K562 (cell line): Measurements from ENCODE around the gene SLC6A13. TPM values are rescaled to one million over a fixed set of nuclear protein-coding genes. Genes with fewer than 3 reads are reported as not detected.

Source experiments
- ATAC-seq: fragments of 200-7000 bp; cut with Tn5 transposase; 3 replicates; pipeline ENCODE4 v1.9.1; 2020; ENCODE audit warnings: moderate library complexity
- BruUV-seq: library from RNA; stranded (reverse); fragments of 400-500 nt; replicated peaks from 2 replicates; lab custom pipeline; 2021; lab: Mats Ljungman, UMichigan
- CTCF ChIA-PET: fragments of 300-600 bp; formaldehyde crosslinking; extraction: SDS; loops from one replicate; lab custom pipeline; 2021; ENCODE audit warnings: low intra/inter-chr PET ratio; lab: Yijun Ruan, JAX
- POLR2A ChIA-PET: fragments of 300-600, 350-650 bp; sonication (Branson Sonifier 250); formaldehyde crosslinking; extraction: SDS; loops from one replicate; lab custom pipeline; 2021; ENCODE audit warnings: antibody characterized with exemption, inconsistent platforms; lab: Yijun Ruan, JAX
- DNase-seq, 4 experiments: peaks; one replicate each; pipeline versions ENCODE4 v3.0.0 to v3.0.0-alpha.2; 2011 to 2018; ENCODE audit warnings: low spot score in 3 of 4, mixed read lengths in 3 of 4; ENCODE audit errors: extremely low read depth in 1 of 4
- FAIRE-seq: peaks from 2 replicates; lab custom pipeline; 2011; peaks lifted over from hg19 to GRCh38; lab: Jason Lieb, UNC
- H2AFZ ChIP-seq: 2 replicates; pipeline ENCODE4 v1.6.0; 2011; ENCODE audit warnings: low read depth, low read length, control low read depth, inconsistent platforms
- H3K27ac ChIP-seq: fragments of 200-600 bp; 3 replicates; pipeline ENCODE4 v1.8.0; 2011; ENCODE audit warnings: low read depth, mild to moderate bottlenecking, control low read depth, inconsistent platforms, low read length, moderate library complexity, mixed read lengths; ENCODE audit errors: extremely low read depth
- H3K27me3 ChIP-seq, 2 experiments: fragments of 300-600 bp in 1 of 2; 2 replicates in 1 of 2; 3 replicates in 1 of 2; pipeline versions ENCODE4 v1.6.0 to v1.8.0; 2011; ENCODE audit warnings: inconsistent platforms in 2 of 2, low read length in 2 of 2, mild to moderate bottlenecking in 1 of 2, mixed read lengths in 1 of 2, moderate library complexity in 1 of 2; ENCODE audit not compliant: control insufficient read depth in 2 of 2, insufficient read depth in 2 of 2
- H3K36me3 ChIP-seq: fragments of 300-600 bp; 3 replicates; pipeline ENCODE4 v1.8.0; 2011; ENCODE audit warnings: mild to moderate bottlenecking, low read length, inconsistent platforms; ENCODE audit not compliant: control insufficient read depth, insufficient read depth
- H3K4me1 ChIP-seq, 2 experiments: fragments of 200-600 bp in 1 of 2; replicated peaks in 1 of 2; 2 replicates in 1 of 2; 3 replicates in 1 of 2; pipeline versions ENCODE4 v1.5.1 to v1.8.0; 2011; ENCODE audit warnings: inconsistent platforms in 2 of 2, low read length in 2 of 2, mild to moderate bottlenecking in 1 of 2, mixed read lengths in 1 of 2, moderate library complexity in 1 of 2; ENCODE audit not compliant: control insufficient read depth in 2 of 2, insufficient read depth in 2 of 2
- H3K4me2 ChIP-seq: 2 replicates; pipeline ENCODE4 v1.6.1; 2011; ENCODE audit warnings: low read length, control low read depth, inconsistent platforms, mixed read lengths; ENCODE audit not compliant: insufficient read depth
- H3K4me3 ChIP-seq: fragments of 200-600 bp; sonication (generic), shearing (Covaris generic); 2 replicates; pipeline ENCODE4 v1.5.1; 2016; ENCODE audit warnings: control low read depth, inconsistent platforms
- H3K79me2 ChIP-seq: fragments of 200-600 bp; 3 replicates; pipeline ENCODE4 v1.8.0; 2011; ENCODE audit warnings: low read length, inconsistent platforms; ENCODE audit not compliant: control insufficient read depth, insufficient read depth
- H3K9ac ChIP-seq, 2 experiments: 2 replicates each; pipeline versions ENCODE4 v1.6.0 to v1.6.1; 2011; ENCODE audit warnings: low read depth in 2 of 2, low read length in 2 of 2, control low read depth in 1 of 2, inconsistent platforms in 1 of 2, mild to moderate bottlenecking in 1 of 2, mixed read lengths in 1 of 2; ENCODE audit not compliant: insufficient read depth in 1 of 2
- H3K9me1 ChIP-seq: one replicate; pipeline ENCODE4 v1.6.0; 2011; ENCODE audit warnings: inconsistent platforms, mild to moderate bottlenecking, low read length, moderate library complexity; ENCODE audit not compliant: control insufficient read depth, insufficient read depth
- H3K9me3 ChIP-seq: replicated peaks from 2 replicates; pipeline ENCODE4 v1.5.1; 2011; ENCODE audit warnings: low read depth, low read length, inconsistent platforms; ENCODE audit not compliant: control insufficient read depth, insufficient read depth
- H4K20me1 ChIP-seq: replicated peaks from 2 replicates; pipeline ENCODE4 v1.6.1; 2011; ENCODE audit warnings: low read length, inconsistent platforms, mixed read lengths; ENCODE audit not compliant: control insufficient read depth, insufficient read depth
- CBX2 ChIP-seq: fragments of 200-600 bp; sonication (generic); IDR thresholded peaks from one replicate; pipeline ENCODE4 v1.6.1; 2012; ENCODE audit warnings: mild to moderate bottlenecking, low read length, inconsistent platforms; ENCODE audit not compliant: insufficient read depth, poor library complexity, severe bottlenecking
- ELF4 ChIP-seq: fragments of 450-650 bp; formaldehyde crosslinking; IDR thresholded peaks from 2 replicates; pipeline ENCODE4 v1.4.0; 2022; ENCODE audit warnings: missing genetic modification characterization
- ESRRB ChIP-seq: fragments of 250-450 bp; sonication (Bioruptor Pico); IDR thresholded peaks from 2 replicates; pipeline ENCODE4 v1.5.0; 2020; ENCODE audit warnings: mild to moderate bottlenecking, moderate library complexity, borderline replicate concordance
- ETV1 ChIP-seq: fragments of 450-650 bp; conservative IDR thresholded peaks from 2 replicates; pipeline ENCODE4 v1.6.1; 2016; ENCODE audit warnings: missing genetic modification characterization, control low read depth, low read depth, missing compliant biosample characterization
- MNT ChIP-seq, 2 experiments: fragments of 450-650 bp; conservative IDR thresholded peaks; 2 replicates each; pipeline ENCODE4 v1.6.1; 2017; ENCODE audit warnings: mild to moderate bottlenecking in 2 of 2, moderate library complexity in 2 of 2
- NFE2L1 ChIP-seq: fragments of 450-650 bp; IDR thresholded peaks from 2 replicates; pipeline ENCODE4 v1.6.1; 2016; ENCODE audit warnings: missing genetic modification characterization, low read depth, mild to moderate bottlenecking, missing compliant biosample characterization, moderate library complexity, borderline replicate concordance
- PHF20 ChIP-seq: fragments of 450-650 bp; IDR thresholded peaks from 2 replicates; pipeline ENCODE4 v1.6.1; 2018; ENCODE audit not compliant: partially characterized antibody
- RBM17 ChIP-seq: fragments of 200-400 bp; formaldehyde crosslinking; IDR thresholded peaks from 2 replicates; pipeline ENCODE4 v1.6.1; 2017; ENCODE audit warnings: low read depth, mild to moderate bottlenecking, low read length, borderline replicate concordance
- SIRT6 ChIP-seq: IDR thresholded peaks from one replicate; pipeline ENCODE4 v1.6.1; 2012; ENCODE audit warnings: low read depth, mild to moderate bottlenecking, control low read depth, inconsistent platforms, low read length, moderate library complexity
- TAF9B ChIP-seq: fragments of 450-650 bp; IDR thresholded peaks from 2 replicates; pipeline ENCODE4 v1.6.1; 2018; ENCODE audit warnings: mild to moderate bottlenecking; ENCODE audit not compliant: partially characterized antibody
- TCF7 ChIP-seq: sonication (generic); IDR thresholded peaks from 2 replicates; pipeline ENCODE4 v1.6.1; 2016; ENCODE audit warnings: antibody characterized with exemption, borderline replicate concordance
- ZNF12 ChIP-seq: sonication (generic); formaldehyde crosslinking; IDR thresholded peaks from 2 replicates; pipeline ENCODE4 v1.4.0; 2020; ENCODE audit warnings: mild to moderate bottlenecking, missing genetic modification reagents
- ZNF143 ChIP-seq: sonication (generic); formaldehyde crosslinking; IDR thresholded peaks from 2 replicates; pipeline ENCODE4 v1.9.0; 2022; ENCODE audit warnings: mild to moderate bottlenecking, missing genetic modification reagents
- WGBS: fragments of 100-300 bp; shearing (Covaris generic); methylation state at CpG from one replicate; pipeline ENCODE4 v1.1.6; 2016; ENCODE audit warnings: low coverage, mixed read lengths; ENCODE audit not compliant: insufficient coverage; ENCODE audit errors: missing lambda C conversion rate; 5-methylcytosine and 5-hydroxymethylcytosine counted together
- in situ Hi-C: fragments of 300-500 bp; cut with MboI; formaldehyde crosslinking; loops from 4 replicates; pipeline ENCODE4 v1.15.0; 2018; ENCODE audit warnings: inconsistent platforms, mixed read lengths
- intact Hi-C: fragments of 100-400 bp; cut with micrococcal nuclease; formaldehyde crosslinking; loops from 2 replicates; pipeline ENCODE4 v1.14.2; 2022
- polyA plus RNA-seq, 8 experiments: library from polyadenylated mRNA; depleted of rRNA in 4 of 8; stranded (reverse) in 5 of 8; unstranded in 3 of 8; fragments of >200 nt; fragmentation: Nextera tagmentation in 2 of 8; fragmentation: Illumina TruSeq in 1 of 8; extraction: Ambion mirVana in 2 of 8; extraction: Trizol in 1 of 8; gene quantifications; 2 replicates each; pipeline versions ENCODE4 v1.2.1 to v1.2.3, GENCODE V29; 2011 to 2014; ENCODE audit warnings: inconsistent platforms in 1 of 8, missing spikeins in 1 of 8
- total RNA-seq, 7 experiments: library from RNA; depleted of rRNA in 6 of 7; stranded (reverse); fragments of >200 nt in 6 of 7; fragmentation: Illumina TruSeq in 2 of 7; extraction: Trizol in 2 of 7; gene quantifications; 2 replicates each; pipeline versions ENCODE4 v1.2.1 to v1.2.3, GENCODE V29; 2011 to 2021; ENCODE audit warnings: low replicate concordance in 1 of 7

The SLC6A13 gene
- total and polyA plus RNA-seq, 9 of the 15 experiments (the other 6 are each of a cell fraction or from before 2014, with no cell fraction given): 0.06 to 0.33 (median 0.22) TPM; not detected in 4

- Histone ChIP-seq H3K36me3 (no peaks in the 10 kb centered on the region), H3K27me3 (peaks cover 2 to 75% of the 10 kb centered on the region in 2 experiments; a peak in 3 of 5 replicates), H3K4me3 (no peak overlapping the region), H4K20me1 (no peaks in the 10 kb centered on the region), H3K4me1 (peaks cover 0 to 30% of the 10 kb centered on the region in 2 experiments; a peak in 2 of 5 replicates), H3K9ac (no peak overlapping the region), H3K79me2 (no peaks in the 10 kb centered on the region), H3K9me3 (no peaks in the 10 kb centered on the region), H3K4me2 (no peak overlapping the region), H3K27ac (no peak overlapping the region), H2AFZ (no peak overlapping the region), H3K9me1 (no peaks in the 10 kb centered on the region)
- BruUV-seq: no TSS peak
- ATAC-seq: no peak
- FAIRE-seq: no peak
- TF ChIP-seq CBX2 (no peak), MNT (conservative IDR thresholded peaks at IDR 0.05) (no peak), ZNF143 (CRISPR knock-in tag) (no peak), TCF7 (no peak), ETV1 (tag) (no peak), ZNF12 (CRISPR knock-in tag) (no peak), RBM17 (no peak), NFE2L1 (tag) (no peak), PHF20 (no peak), TAF9B (no peak), ESRRB (CRISPR knock-in tag) (no peak), ELF4 (CRISPR knock-in tag) (no peak), SIRT6 (no peak)
- in situ Hi-C loops (no loop called here), intact Hi-C loops (no loop called here)
- POLR2A ChIA-PET: interaction anchor here (0.6 kb wide), 1 partner anchor 476 kb away, joined by 3 read pairs; no protein-coding TSS in a partner anchor
- 15% methylated on average over 17 of the region's 20 CpGs for WGBS
- no peak for DNase-seq
- CTCF ChIA-PET: no interaction called here
Observed at GRCh38 chr12:177980-178828, 84.4 kb downstream of the SLC6A13 start.
